Endodermal cell (in vitro differentiated cells): ENCODE results near the gene SMG7. TPM values are rescaled to one million over a fixed set of nuclear protein-coding genes. Genes with fewer than 3 reads are reported as not detected.

Experiments
- DNase-seq: peaks from one replicate; pipeline ENCODE4 v3.0.0-alpha.2; 2017
- H3K27ac ChIP-seq: 2 replicates; pipeline ENCODE4 v1.5.1; 2013; ENCODE audit warnings: mild to moderate bottlenecking, low read depth, low read length, moderate library complexity
- H3K27me3 ChIP-seq: 2 replicates; pipeline ENCODE4 v1.6.1; 2013; ENCODE audit warnings: mild to moderate bottlenecking, low read length, moderate library complexity; ENCODE audit not compliant: insufficient read depth, control insufficient read depth, poor library complexity, severe bottlenecking
- H3K36me3 ChIP-seq: 2 replicates; pipeline ENCODE4 v1.7.0; 2013; ENCODE audit warnings: mild to moderate bottlenecking, low read length, moderate library complexity; ENCODE audit not compliant: control insufficient read depth, insufficient read depth
- H3K4me1 ChIP-seq: one replicate; pipeline ENCODE4 v1.7.0; 2013; ENCODE audit warnings: low read length; ENCODE audit not compliant: control insufficient read depth, insufficient read depth
- H3K4me3 ChIP-seq: 2 replicates; pipeline ENCODE4 v1.5.1; 2013; ENCODE audit warnings: mild to moderate bottlenecking, low read length, moderate library complexity
- H3K9ac ChIP-seq: 2 replicates; pipeline ENCODE4 v1.6.1; 2013; ENCODE audit warnings: mild to moderate bottlenecking, low read length, moderate library complexity; ENCODE audit not compliant: poor library complexity, severe bottlenecking; ENCODE audit errors: extremely low read depth
- H3K9me3 ChIP-seq: 2 replicates; pipeline ENCODE4 v1.6.1; 2013; ENCODE audit warnings: mild to moderate bottlenecking, low read length, moderate library complexity; ENCODE audit not compliant: control insufficient read depth
- H3K27ac Mint-ChIP-seq: 2 replicates; pipeline ENCODE4 v1.8.0; 2020; ENCODE audit warnings: mixed read lengths
- H3K27me3 Mint-ChIP-seq: 2 replicates; pipeline ENCODE4 v1.8.0; 2021; ENCODE audit warnings: mild to moderate bottlenecking, mixed read lengths; ENCODE audit not compliant: insufficient read depth
- H3K36me3 Mint-ChIP-seq: 2 replicates; pipeline ENCODE4 v1.8.0; 2020; ENCODE audit warnings: low read depth, mixed read lengths
- H3K4me1 Mint-ChIP-seq: 2 replicates; pipeline ENCODE4 v1.8.0; 2020; ENCODE audit warnings: mixed read lengths
- H3K4me3 Mint-ChIP-seq: 2 replicates; pipeline ENCODE4 v1.8.0; 2020; ENCODE audit warnings: mild to moderate bottlenecking, moderate library complexity, mixed read lengths
- H3K9me3 Mint-ChIP-seq: 2 replicates; pipeline ENCODE4 v1.8.0; 2020; ENCODE audit warnings: mild to moderate bottlenecking, mixed read lengths
- CTCF ChIP-seq: fragments of 200-600 bp; sonication (generic); conservative IDR thresholded peaks from 2 replicates; pipeline ENCODE4 v1.5.0; 2021; ENCODE audit warnings: antibody characterized with exemption, mild to moderate bottlenecking
- WGBS, 2 experiments: methylation state at CpG; one replicate each; pipeline versions ENCODE4 v1.1.5 to v1.1.7; 2013; ENCODE audit warnings: missing lambda C conversion rate in 2 of 2, mixed read lengths in 1 of 2; ENCODE audit not compliant: insufficient coverage in 1 of 2, insufficient read length in 1 of 2; 5-methylcytosine and 5-hydroxymethylcytosine counted together
- total RNA-seq, 2 donors: library from RNA; stranded (reverse); fragmentation: NEBNext Ultra II Directional in 1 of 2; extraction: Animal tissue kit (Norgen Biotek cat#: 25700) in 1 of 2; gene quantifications; 2 replicates in 1 of 2; 3 replicates in 1 of 2; pipeline ENCODE4 v1.2.1, GENCODE V29; 2021

SMG7 gene
- total RNA-seq, 2 donors from 2014 or later = 60.5 to 75.9 TPM

GRCh38 chr1:183533617-183534174 lies 61.4 kb downstream of the SMG7 start:
- no peak for TF ChIP-seq CTCF
- 94 to 100% methylated on average over 3 of the region's 3 CpGs for WGBS, 2 experiments
- H3K27ac ChIP-seq = no peak overlapping the region
- H3K27me3 ChIP-seq = no peaks in the 10 kb centered on the region
- H3K9ac ChIP-seq = no peak overlapping the region
- H3K27me3 Mint-ChIP-seq = no peaks in the 10 kb centered on the region
- no peak overlapping the region for H3K4me3 Mint-ChIP-seq
- H3K36me3 Mint-ChIP-seq = peaks cover 62% of the 10 kb centered on the region
- no peak for DNase-seq
- no peak overlapping the region for H3K27ac Mint-ChIP-seq
- H3K36me3 ChIP-seq = peaks cover 96% of the 10 kb centered on the region
- no peaks in the 10 kb centered on the region for H3K4me1 Mint-ChIP-seq
- no peak overlapping the region for H3K4me3 ChIP-seq
- no peaks in the 10 kb centered on the region for H3K4me1 ChIP-seq
- H3K9me3 Mint-ChIP-seq = no peaks in the 10 kb centered on the region
- no peaks in the 10 kb centered on the region for H3K9me3 ChIP-seq

- DNase-seq = no peak
- H3K9me3 Mint-ChIP-seq = no peaks in the 10 kb centered on the region
- 94% methylated on average over 4 of the region's 4 CpGs; no CpG with 5 or more reads in 1 of the 2 experiments for WGBS, 2 experiments
Observed at GRCh38 chr1:183537405-183537804, 65.1 kb downstream of the SMG7 start.

GRCh38 chr1:183543619-183544204 lies 71.4 kb downstream of the SMG7 start:
- H3K4me1 ChIP-seq = peaks cover 25% of the 10 kb centered on the region
- no peak overlapping the region for H3K4me3 Mint-ChIP-seq
- H3K36me3 Mint-ChIP-seq = peaks cover 70% of the 10 kb centered on the region
- peaks cover 98% of the 10 kb centered on the region for H3K36me3 ChIP-seq
- H3K9ac ChIP-seq = no peak overlapping the region
- H3K27ac Mint-ChIP-seq = no peak overlapping the region
- H3K4me1 Mint-ChIP-seq = peaks cover 26% of the 10 kb centered on the region
- H3K27ac ChIP-seq = no peak overlapping the region
- no peak overlapping the region for H3K4me3 ChIP-seq
- H3K9me3 Mint-ChIP-seq = no peaks in the 10 kb centered on the region
- H3K27me3 Mint-ChIP-seq = no peaks in the 10 kb centered on the region
- WGBS, 2 experiments = 86% methylated on average over 2 of the region's 2 CpGs; no CpG with 5 or more reads in 1 of the 2 experiments
- H3K27me3 ChIP-seq = no peaks in the 10 kb centered on the region
- no peak for DNase-seq
- TF ChIP-seq CTCF = peak; percentile 80
- H3K9me3 ChIP-seq = no peaks in the 10 kb centered on the region

More at GRCh38 chr1:183537405-183537804, 65.1 kb downstream of the SMG7 start:
- Histone ChIP-seq H3K36me3 (peaks cover 94% of the 10 kb centered on the region), H3K9me3 (no peaks in the 10 kb centered on the region), H3K4me3 (no peak overlapping the region), H3K27ac (no peak overlapping the region), H3K4me1 (no peaks in the 10 kb centered on the region), H3K9ac (no peak overlapping the region), H3K27me3 (no peaks in the 10 kb centered on the region)
- Mint-ChIP-seq H3K27ac (no peak overlapping the region), H3K4me1 (no peaks in the 10 kb centered on the region), H3K27me3 (no peaks in the 10 kb centered on the region), H3K4me3 (no peak overlapping the region), H3K36me3 (peaks cover 69% of the 10 kb centered on the region)
- TF ChIP-seq CTCF = no peak
